GM19193 (cell line): Measurements from ENCODE around the gene CLDN6.

Experiments used
- POLR2A ChIP-seq: IDR thresholded peaks from 4 replicates; pipeline ENCODE4 v1.6.1; 2011; ENCODE audit not compliant: insufficient read depth, insufficient read length; ENCODE audit errors: extremely low read depth

The CLDN6 gene, protein sequence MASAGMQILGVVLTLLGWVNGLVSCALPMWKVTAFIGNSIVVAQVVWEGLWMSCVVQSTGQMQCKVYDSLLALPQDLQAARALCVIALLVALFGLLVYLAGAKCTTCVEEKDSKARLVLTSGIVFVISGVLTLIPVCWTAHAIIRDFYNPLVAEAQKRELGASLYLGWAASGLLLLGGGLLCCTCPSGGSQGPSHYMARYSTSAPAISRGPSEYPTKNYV

DNA sequence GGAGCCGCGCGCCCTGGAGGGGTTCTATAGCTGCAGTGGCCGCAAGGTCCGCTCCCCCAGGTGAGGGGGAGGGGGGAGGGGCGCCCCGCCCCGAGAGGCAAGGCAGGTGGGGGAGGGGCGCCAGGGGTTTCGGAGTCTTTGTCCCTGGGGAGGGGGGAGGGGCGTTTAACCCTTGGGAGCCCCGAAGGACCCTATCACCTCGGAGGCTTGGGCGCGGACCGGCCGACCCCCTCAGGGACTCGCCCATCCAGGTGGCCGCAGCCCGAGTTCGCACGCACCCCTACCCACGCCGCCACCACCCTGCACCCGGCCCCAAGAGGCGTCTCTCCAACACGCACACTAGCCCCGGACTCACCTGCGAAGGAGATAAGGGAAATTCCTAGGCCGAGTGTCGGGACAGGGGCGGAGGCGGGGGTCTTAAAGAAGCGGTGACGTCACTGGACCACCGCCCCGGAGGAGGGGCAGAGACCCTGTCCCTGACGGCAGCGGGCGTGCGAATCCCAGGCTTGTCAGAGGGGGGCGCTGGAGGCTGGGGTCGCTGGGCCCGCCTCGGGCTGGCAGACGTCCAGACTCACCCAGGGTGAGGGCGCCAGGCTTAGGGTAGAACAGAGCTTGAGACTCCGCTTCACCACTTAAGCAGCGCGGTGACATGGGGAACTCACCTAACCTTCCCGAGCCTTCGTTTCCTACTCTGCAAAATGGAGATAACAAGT, at the start of gene CLDN6:
Gene CLDN6, minus strand, starts transcription at position 390 of the 713 bp plus-strand sequence. CDS start 2,162 bp downstream, outside the sequence.
- TF ChIP-seq POLR2A = no peak

DNA sequence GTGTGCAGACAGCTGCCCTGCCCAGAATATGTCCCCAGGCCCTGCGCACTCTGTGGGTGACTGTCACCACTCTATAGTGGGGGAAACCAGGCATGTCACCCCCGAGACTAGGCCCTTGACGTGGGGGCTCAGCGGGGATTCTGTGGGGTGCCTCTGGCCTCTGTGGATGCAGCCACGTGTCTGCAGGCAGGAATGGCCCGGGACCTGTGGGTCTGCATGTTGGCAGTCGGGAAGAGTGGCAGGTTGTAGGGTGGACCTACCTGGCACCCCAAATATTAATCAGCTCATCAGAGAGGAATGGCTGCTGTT, 48.4 kb upstream of the CLDN6 start:
- no peak for TF ChIP-seq POLR2A

DNA sequence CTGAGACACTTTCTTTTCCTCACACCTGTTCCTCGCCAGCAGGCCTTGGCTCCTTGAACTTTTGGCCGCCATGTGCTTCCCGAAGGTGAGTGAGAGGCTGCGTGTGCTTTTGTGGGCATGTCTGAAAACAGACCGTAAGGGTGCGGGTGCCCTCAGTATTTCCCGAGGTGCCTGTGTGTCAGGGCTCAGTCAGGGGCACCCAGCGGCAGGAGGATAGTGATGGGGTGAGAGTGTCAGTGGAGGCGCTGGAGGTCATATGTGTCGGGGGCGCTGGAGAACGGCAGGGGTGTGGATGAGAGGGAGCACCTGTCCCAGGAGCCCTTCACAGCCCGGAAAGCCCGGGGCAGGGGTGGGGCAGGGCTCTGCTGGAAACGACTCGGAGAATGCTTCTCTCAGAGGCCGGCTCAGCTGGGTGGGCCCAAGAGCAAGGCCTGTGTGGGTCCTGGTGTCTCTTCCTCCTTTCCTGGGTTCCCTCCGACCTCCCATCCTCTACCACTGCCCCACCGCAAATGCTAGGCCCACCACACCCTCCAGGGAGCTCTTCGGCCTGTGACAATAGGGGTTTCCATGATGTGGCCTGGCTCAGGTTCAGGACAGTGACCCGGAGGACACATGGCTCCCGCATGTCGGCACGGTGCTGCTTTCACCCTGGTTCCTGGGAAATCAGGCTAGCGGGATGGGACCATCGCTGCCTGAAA, 47.9 kb upstream of the CLDN6 start:
- no peak for TF ChIP-seq POLR2A

DNA sequence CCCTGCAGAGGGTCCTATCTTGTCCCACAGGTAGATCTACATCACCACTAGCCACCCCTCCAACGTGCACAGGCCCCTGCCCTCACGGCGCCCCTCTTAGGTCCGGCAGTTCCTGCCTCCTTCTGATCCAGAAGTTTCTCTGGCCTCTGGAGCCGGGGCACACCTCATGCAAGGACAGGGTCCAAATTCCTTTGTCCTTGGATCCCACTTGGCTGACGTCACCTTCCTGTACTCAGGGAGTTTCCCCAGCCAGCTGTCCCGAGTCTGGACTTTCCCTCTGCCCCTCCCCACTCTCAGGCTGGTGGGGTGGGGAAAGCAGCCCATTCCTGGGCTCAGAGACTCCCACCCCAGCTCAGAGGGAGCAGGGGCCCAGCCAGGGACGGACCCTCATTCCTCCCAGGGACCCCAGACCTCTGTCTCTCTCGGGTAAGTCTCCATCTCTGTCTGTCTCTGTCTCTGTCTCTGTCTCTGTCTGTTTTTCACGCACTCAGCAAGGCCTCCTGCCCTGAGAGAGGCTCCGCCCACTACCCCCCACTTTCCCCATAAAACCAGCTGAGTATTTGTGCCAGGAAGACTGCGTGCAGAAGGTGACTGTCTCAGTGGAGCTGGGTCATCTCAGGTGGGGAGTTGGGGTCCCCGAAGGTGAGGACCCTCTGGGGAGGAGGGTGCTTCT, 47.2 kb upstream of the CLDN6 start, which contains the start of gene IL32:
Gene IL32, plus strand, starts transcription at position 572 of the 673 bp plus-strand sequence. CDS start 172 bp downstream, outside the sequence.
- no peak for TF ChIP-seq POLR2A

DNA sequence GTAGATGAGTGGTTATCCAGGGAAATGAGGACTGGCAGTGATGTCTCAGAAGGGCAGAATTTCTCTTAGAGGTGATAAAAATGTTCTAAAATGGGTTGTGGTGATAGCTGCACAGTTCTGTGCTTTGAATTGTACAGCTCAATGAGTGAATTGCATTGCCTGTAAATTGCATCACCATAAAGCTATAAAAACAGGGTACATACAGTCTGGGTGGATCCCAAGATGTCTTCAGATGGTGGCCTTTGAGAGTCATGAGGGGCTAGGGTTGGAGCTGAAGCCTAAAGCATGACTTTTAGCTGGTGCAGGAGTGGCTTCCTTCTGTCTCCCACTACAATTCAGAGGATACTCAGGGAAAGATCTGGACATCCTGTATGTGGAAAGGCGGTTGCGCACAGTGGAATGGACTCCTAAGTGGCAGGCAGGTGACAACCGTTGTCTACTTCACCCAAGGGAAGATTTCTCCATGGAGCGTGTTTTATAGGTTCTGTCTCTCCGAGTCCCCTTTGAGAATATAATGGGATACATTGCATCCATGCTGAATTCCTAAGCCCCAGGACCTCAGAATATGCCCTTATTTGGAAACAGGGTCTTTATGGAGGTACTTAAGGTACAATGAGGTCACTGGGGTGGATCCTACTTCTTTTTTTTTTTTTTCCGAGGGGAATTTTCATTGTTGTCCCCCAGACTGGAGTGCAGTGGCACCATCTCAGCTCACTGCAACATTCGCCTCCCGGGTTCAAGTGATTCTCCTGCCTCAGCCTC, 45.8 kb upstream of the CLDN6 start:
- no peak for TF ChIP-seq POLR2A

DNA sequence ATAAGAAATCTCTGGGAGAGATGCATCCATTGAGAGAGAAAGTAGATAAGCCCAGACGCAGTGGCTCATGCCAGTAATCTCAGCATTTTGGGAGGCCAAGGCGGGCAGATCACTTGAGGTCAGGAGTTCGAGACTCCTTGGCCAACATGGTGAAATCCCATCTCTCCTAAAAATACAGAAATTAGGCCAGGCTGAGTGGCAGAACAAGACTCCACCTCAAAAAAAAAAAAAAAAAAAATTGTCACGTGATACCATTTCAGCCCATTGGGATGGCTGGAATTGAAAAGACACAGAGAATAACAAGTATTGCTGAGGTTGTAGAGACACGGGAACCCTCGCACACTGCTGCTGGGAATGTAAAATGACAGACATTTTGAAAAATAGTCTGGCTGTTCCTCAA, 44.6 kb upstream of the CLDN6 start:
- no peak for TF ChIP-seq POLR2A

DNA sequence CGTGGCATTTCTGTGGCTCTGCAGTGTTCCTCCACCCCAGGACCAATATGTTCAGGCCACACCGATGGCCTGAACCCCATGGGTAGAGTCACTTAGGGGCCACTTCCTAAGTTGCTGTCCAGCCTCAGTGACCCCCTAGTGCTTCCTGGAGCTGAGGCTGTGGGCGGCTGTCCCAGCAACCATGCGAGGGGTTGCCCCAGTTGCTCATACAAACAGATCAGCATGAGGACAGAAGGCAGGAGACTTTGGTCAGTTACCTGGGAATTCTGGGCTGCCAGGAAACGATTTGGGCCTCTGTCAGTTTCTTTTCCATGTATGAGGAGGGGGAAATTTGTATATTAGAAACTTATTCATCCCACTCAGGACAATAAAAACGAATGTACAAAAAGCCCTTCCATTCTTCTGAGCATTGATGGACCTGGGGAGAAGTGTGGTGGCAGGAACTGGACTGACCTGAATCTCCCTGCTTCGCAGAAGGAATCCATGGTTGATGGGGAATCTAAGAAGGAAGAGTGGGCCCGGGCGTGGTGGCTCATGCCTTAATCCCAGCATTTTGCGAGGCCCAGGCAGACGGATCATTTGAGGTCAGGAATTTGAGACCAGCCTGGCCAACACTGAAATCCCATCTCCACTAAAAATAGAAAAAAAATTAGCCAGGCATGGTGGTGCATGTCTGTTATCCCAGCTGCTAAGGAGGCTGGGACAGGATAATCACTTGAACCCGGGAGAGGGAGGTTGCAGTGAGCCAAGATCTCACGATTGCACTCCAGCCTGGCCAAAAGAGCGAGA, 42.5 kb upstream of the CLDN6 start:
- TF ChIP-seq POLR2A = no peak

DNA sequence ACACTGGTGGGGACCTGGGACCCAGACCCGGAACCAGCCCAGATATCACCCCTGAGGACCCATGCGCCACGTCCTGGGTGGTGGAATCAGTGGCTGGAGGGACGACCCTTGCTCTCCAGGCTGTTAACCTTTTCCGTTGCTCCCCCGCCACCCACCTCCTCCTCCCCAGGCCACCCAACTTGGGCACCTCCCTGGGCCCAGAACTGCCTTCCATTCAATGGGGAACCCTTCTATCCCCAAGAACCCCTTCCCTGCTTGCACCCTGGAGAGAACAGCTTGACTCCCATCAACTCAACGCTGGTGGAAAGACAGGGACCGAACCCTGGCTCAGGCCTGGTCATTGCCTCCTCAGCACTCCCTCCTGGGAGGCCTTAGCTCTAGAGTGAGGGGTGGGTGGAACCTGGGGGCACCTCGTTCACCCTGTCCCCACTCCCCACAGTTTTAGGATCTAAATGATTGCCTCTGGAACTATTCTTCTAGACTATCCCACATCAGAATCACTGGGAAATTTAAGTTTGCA, 41.8 kb upstream of the CLDN6 start:
- no peak for TF ChIP-seq POLR2A

DNA sequence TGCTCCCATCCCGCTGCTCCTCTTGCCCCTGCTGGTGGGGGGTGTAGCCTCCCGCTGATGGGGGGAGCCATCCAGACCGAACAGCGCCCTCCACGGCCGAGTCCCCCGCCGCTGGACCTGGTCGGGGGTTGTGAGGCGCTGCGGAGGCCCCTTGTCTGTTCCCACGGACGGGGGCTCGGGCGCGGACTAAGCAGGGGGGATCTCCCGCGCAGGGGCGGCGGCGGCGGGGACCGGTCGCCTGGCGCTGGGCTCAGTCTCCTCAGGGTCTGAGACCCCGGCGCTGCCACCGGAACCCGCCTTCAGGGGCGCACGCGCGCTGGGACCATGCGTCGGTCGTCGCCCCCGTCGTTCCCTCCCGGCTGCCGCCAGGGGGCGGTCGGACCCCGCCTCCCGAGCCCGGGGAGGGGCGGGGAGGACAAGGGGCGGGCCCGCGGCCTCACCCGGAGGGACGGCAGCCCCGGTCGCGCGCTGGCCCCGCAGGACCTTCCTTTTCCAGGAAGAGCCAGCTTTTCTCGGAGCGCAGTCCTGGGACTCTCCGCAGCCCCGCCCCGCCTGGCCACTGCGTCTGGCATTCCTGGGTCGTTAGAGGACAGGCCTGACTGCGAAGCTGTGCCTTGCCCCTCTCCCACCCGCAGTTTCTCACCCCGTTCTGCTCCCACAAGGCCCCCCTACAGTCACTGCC, 41.2 kb upstream of the CLDN6 start:
- peak; percentile 42 for TF ChIP-seq POLR2A

DNA sequence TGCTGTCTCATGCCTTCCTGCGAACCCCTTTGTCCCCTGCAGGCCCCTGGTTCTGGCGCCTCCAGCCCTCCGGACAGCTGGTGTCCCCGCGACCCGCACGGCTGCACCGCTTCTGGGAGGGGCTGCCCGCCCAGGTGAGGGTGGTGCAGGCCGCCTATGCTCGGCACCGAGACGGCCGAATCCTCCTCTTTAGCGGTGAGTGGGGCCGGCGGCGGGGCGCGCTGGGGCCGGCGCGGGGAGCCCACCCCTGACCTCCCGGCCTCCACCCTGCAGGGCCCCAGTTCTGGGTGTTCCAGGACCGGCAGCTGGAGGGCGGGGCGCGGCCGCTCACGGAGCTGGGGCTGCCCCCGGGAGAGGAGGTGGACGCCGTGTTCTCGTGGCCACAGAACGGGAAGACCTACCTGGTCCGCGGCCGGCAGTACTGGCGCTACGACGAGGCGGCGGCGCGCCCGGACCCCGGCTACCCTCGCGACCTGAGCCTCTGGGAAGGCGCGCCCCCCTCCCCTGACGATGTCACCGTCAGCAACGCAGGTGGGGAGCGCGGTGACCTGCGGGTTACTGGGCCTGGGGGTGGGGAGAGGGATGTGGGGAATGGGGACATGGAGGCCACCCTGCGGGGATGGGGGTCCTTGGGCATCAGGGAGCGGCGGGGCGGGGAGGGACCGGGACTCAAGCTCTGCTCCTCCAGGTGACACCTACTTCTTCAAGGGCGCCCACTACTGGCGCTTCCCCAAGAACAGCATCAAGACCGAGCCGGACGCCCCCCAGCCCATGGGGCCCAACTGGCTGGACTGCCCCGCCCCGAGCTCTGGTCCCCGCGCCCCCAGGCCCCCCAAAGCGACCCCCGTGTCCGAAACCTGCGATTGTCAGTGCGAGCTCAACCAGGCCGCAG, 40.4 kb upstream of the CLDN6 start:
- TF ChIP-seq POLR2A = no peak

DNA sequence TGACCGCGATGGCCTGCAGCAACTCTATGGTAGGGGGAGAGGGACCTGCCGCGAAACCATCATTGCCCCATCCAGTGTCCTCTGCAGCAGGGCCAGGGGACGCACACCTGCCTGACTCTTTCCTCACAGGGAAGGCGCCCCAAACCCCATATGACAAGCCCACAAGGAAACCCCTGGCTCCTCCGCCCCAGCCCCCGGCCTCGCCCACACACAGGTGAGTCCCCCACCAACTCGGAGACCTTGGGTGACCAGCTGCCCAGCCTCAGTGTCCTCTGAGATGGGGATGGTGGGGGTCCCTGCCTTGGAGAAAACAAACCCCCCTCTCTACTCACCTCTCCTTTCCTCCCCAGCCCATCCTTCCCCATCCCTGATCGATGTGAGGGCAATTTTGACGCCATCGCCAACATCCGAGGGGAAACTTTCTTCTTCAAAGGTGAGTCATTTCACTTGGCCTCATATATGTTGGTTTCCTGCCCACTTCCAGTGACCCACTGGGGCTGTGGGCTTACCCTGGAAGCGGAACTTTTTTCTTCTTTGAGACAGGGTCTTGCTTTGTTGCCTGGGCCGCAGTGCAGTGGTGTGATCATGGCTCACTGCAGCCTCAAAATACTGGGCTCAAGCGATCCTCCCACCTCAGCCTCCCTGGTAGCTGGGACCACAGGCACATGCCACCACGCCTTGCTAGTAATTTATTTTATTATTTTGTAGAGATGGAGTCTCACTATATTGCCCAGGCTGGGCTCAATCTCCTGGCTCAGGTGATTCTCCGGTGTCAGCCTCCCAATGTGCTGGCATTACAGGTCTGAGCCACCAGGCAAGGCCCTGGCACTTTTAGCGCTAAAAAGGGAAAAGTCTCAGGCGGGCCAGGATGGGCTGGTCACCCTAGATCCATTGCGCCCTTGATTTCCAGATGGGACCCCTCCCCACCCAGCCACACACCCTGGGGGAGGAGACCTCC, 39.5 kb upstream of the CLDN6 start:
- TF ChIP-seq POLR2A = no peak

DNA sequence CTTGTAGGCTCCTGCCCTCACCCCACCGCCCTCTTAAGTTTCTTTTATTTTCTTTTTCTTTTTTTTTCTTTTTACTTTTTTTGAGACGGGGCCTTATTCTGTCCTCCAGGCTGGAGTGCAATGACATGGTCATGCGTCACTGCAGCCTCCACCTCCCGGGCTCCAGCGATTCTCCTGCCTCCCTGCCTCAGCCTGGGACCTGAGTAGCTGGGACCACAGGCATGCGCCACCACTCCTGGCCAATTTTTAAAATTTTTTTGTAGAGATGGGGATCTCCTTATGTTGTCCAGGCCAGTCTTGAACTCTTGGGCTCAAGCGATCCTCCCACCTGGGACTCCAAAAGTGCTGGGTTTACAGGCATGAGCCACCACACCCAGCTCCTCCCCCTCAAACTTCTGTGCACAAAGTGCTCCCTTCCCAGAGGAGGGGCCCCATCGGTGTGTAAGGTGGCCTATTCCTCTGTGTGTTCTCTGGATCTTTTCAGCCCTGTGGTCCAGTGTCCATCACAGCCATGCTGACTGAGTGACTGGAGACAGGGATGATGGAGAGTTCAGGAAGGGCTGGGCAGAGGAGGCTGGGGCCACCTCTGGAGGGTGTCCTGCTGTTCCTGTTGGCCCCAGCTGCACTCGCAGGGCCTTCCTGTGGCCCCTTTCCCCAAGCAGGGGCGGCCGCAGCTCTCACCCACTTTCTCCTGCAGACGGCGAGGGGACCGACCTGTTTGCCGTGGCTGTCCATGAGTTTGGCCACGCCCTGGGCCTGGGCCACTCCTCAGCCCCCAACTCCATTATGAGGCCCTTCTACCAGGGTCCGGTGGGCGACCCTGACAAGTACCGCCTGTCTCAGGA, 38.6 kb upstream of the CLDN6 start:
- no peak for TF ChIP-seq POLR2A
